Activated T-cell treated with anti-CD3 and anti-CD28 coated beads for 1 hour (primary cell): ENCODE data around the gene LRP2.

ENCODE experiments used
- DNase-seq: peaks from one replicate; pipeline ENCODE4 v3.0.0-alpha.2; 2020; ENCODE audit warnings: low read depth

LRP2 gene

GRCh38 chr2:169240405-169240804 lies 121.9 kb downstream of the LRP2 start:
- no peak for DNase-seq

- DNase-seq, result no peak
Measured at GRCh38 chr2:169237939-169238338, 124.4 kb downstream of the LRP2 start.

- no peak for DNase-seq
Measured at GRCh38 chr2:169237286-169237685, 125.0 kb downstream of the LRP2 start.

- no peak for DNase-seq
Measured at GRCh38 chr2:169232551-169233154, 129.7 kb downstream of the LRP2 start.

- DNase-seq, result no peak
Measured at GRCh38 chr2:169230204-169230603, 132.1 kb downstream of the LRP2 start.

GRCh38 chr2:169229590-169229989 lies 132.7 kb downstream of the LRP2 start:
- DNase-seq, result no peak

- no peak for DNase-seq
Measured at GRCh38 chr2:169225906-169226305, 136.4 kb downstream of the LRP2 start.

GRCh38 chr2:169225233-169225750 lies 137.0 kb downstream of the LRP2 start:
- DNase-seq, result no peak

- DNase-seq, result no peak
Measured at GRCh38 chr2:169222665-169223064, 139.7 kb downstream of the LRP2 start.

GRCh38 chr2:169221745-169222369 lies 140.5 kb downstream of the LRP2 start:
- no peak for DNase-seq

GRCh38 chr2:169210917-169211316 lies 151.4 kb downstream of the LRP2 start:
- DNase-seq, result no peak

GRCh38 chr2:169208026-169208425 lies 154.3 kb downstream of the LRP2 start:
- DNase-seq, result no peak

GRCh38 chr2:169205176-169205575 lies 157.2 kb downstream of the LRP2 start:
- DNase-seq, result no peak

- no peak for DNase-seq
Measured at GRCh38 chr2:169203952-169204351, 158.4 kb downstream of the LRP2 start.

- no peak for DNase-seq
Measured at GRCh38 chr2:169200756-169201155, 161.6 kb downstream of the LRP2 start.

GRCh38 chr2:169193618-169194017 lies 168.7 kb downstream of the LRP2 start:
- no peak for DNase-seq

- no peak for DNase-seq
Measured at GRCh38 chr2:169190197-169190775, 172.0 kb downstream of the LRP2 start.

GRCh38 chr2:169189132-169189531 lies 173.2 kb downstream of the LRP2 start:
- DNase-seq, result no peak

GRCh38 chr2:169185711-169186110 lies 176.6 kb downstream of the LRP2 start:
- no peak for DNase-seq

- no peak for DNase-seq
Measured at GRCh38 chr2:169184074-169184473, 178.3 kb downstream of the LRP2 start.

- DNase-seq, result no peak
Measured at GRCh38 chr2:169182573-169182972, 179.8 kb downstream of the LRP2 start.

- DNase-seq, result no peak
Measured at GRCh38 chr2:169178804-169179390, 183.4 kb downstream of the LRP2 start.

- no peak for DNase-seq
Measured at GRCh38 chr2:169178364-169178763, 184.0 kb downstream of the LRP2 start.
